ENCODE results near the gene CASZ1.

CASZ1 gene

DNA sequence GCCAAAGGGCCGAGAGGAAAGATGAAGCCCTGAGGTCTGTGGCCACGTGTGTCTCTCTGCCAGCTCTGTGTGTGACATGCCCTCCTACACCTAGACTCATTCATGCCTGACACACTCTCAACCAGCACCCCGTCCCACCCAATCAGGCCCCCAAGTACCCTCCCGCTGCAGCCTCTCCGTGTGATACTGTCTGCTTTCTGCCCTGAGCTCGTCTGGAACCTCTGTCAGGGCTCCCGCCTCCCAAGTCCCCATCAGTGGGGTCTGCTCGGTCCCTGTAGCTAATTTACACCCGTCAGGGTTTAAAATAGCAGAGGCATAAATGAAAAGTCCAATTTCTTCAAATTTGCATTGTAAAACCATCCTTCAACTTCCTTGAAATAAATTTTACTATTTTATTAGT, 20.7 kb downstream of the CASZ1 start:
- DNase-seq (ENCODE audit: low spot score): no peak

DNA sequence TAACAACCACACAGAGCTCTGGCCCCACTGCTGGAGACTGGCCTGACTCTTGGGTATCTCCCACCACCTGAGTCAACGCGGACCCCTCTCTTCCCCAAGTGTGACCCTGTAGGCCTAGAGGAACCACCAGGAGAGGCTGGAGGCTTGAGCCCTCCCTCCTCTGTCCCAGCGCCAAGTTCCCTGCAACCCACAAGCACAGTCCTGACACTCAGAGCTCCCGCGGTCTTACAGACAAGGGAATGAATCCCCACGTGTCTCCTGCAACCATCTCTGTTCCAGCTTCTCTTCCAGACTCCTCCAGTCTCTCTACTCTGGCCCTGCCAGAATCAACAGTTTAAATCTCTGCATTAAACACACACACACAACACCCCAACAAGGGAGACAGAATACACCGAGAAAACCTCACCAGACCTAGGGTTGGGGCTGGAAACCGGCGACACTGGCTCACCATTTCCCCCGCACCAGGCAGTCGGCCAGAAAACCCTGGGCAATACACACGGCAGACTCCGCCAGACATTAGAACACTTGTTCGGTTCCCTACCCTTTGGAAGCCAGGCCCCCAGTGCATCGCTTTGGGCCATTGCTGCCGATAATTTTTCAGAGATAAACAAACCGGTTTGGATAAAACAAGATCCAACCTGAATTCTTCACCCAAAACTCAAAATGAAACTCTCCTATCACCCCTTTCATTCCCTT, 21.7 kb downstream of the CASZ1 start:
- DNase-seq (ENCODE audit: low spot score): no peak

DNA sequence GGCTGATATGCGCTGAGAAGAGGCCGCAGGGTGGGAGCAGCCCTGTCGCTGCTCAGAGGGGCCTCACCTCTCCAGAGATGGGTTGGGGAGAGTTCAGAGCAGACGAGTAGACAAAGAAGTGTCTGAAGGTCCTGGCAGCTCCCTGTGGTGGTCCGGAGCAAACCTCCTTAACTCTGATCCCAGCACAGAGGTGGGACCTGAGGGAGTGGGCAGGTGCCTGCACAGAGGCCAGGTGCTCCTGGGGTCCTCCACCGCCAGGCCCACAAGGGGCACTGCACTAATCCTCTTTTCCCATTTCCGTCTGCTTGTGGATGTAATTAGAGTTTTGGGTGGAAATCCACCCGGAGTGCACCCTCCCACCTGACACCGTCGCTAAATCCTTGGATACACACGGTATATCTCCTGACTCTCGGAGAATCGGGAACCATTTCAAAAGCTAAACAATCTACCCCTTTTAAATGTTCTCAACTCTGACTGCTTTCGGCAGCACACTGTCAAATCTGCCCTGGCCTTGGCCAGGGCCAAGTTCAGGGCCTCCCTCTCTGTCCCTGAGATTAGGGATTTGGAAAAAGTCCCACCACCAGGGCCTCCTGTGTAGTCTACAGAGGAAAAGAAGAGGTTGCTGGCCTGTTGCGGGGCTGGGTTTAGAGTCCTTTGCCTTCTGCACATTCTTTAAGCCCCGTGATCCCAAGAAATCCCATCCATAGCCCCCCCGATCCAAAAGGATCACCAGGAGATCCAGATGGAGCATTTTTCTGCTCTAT, 22.4 kb downstream of the CASZ1 start:
- no peak for DNase-seq (ENCODE audit: low spot score)

DNA sequence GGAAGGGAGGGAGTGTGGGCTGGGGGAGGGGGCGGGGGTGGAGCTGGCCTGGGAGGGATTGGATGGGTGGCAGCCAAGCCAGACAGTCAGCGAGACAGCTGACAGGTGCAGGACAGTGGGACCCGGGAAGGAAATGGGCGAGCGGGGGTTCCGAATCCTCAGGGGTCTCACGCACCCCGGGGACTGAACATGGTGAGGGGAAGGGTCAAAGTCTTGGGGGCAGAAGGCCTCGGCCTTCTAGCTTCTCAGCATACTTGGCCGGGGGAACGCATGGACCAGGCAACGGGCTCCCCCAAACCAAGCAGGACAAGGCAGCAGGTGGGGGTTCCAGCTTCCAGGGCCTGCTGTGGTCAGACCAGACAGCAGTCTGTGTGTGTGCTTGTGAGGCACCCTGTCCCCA, 23.1 kb downstream of the CASZ1 start:
- DNase-seq (ENCODE audit: low spot score): no peak

DNA sequence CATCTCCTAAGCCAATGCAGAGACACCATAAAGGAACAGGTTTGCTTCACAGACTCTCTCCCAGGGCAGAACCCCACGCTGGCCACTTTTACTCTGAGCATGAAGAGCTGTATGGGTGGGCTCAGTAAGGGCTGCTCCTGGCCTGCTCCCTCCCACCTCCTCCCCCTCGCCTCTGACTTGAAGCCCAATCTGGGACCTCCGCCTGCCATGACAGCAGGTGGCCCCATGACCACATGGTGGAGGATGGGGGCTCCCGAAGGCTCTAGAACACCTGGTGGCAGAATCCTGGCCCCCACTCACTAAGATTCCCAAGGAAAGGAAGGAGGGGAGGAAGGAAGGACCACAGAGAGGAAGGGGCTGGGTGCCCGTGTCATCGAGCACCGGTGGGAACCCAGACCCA, 23.7 kb downstream of the CASZ1 start:
- DNase-seq (ENCODE audit: low spot score): no peak

DNA sequence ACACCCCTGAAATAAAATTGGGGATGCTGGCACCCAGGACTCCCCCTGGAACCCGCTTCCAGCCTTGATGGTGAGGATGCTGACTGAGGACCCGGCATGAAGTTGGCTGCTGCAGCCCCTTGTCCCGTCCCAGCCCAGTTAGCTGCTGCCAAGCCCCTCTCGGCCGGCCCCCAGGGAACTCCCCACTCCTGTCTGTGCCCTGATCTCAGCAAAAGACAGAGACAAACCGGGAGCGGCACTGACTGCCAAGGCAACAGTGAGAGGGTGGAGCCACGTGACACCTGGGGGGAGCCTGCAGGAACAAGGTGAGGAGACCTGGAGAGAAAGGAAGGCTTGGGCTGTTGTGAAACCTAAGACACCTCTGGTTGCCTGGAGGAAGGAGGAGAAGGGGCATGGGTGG, 24.7 kb downstream of the CASZ1 start:
- no peak for DNase-seq (ENCODE audit: low spot score)

DNA sequence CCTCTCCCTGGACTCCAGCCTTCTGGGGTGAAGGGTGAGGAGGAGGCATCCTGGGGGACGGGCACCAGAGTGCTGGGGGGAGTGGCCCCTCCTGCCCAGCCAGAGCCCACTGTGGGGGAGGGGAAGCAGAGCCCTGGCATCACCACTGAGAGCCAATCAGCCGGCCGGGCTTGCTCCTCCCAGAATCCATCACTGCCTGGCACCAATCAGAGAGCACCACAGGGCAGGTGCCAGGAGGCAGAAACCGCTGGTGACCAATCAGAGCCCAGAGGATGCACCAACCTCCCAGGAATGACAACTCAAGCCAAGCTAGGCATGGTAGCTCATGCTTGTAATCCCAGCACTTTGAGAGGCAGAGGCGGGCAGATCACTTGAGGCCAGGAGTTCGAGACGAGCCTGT, 27.9 kb downstream of the CASZ1 start:
- no peak for DNase-seq (ENCODE audit: low spot score)

DNA sequence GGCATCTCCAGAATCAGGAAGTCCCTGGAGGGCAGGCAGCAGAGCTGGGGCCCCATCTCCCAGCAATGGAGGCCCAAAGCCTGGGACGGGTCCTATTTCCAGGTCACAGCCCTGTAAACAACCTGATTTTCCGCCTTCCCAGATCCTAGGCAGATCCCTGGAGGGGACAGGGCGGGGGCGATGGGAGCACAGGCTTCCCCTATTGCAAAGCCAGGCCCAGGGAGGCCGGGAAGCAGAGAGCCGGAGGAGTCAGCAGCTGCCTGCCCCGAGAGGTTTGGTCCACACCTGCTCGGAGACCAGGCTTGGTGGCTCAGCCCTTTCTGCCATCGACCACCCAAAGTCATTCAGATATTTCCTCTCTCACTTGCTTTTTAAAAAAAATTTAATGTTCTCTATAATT, 29.2 kb downstream of the CASZ1 start:
- DNase-seq (ENCODE audit: low spot score): no peak

DNA sequence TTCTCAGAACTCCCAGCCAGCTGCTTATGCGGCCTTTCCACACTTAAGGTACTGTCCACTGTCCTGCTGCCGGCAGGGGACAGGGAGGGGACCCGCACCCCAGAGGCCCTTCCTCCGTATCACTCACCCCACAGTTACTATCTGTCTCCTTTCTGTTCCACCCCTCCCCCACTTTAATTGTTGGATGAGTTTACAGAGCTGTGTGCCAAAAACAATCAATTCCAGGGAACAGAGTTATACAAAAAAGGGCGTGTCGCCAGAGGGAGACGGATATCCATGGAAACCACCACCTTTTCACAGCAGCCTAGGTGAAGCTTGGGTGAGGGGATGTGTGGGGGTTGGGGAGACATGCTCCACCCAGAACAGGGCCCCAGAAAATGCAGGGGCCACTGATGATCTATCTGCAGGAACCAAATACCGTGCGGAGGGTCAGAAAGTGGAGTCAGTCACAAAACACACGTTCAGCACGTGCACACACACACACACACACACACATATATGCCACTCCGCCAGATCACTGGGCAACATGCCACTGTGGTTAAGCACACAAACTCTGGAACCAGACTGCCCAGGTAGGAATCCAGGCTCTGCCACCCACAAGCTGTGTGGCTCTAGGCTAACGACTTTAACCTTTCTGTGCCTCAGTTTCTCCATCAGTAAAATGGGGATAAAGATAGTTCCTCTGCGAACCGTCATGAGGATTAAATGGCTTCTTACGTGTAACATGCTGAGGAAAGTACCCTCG, 30.5 kb downstream of the CASZ1 start:
- no peak for DNase-seq (ENCODE audit: low spot score)

DNA sequence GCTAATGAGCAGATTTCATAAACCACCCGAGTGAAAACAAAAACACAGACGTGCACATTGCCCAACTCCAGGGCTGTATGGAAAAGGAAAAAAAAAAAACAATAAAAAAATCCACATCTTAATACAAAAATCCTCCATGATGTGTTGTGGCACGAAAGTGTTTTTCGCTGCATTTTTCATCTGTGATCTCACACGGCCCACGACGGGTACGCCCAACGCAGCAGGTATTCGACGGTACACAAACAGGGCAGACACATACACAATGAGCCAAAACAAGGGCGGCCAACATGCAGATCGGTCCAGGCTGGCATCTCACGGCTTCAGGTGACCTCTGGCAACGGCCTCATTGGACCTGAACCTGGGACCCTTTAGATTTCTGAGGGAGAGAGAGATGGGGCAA, 31.1 kb downstream of the CASZ1 start:
- DNase-seq (ENCODE audit: low spot score): no peak

DNA sequence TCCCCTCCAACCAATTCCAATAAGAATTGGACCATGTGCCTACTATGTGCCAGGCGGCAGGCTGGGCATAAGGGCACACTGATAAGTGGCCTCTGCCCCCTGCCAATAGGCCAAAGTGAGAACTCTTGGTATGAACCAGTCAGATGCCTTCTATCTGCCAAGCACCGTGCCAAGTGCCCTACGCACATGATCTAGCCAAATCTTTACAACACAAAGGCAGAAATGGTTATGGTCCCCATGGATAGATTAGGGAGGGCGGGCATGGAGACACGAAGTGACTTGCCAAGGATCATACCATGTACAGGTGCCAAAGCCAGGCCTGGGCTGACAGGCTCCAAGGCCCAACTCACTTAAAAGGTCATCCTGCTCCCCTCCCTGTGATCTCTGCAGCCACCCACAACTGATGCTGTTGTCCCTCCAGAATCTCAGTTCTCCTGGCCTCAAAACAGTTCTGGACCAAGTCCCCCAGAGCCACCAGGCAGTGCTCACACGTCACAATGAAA, 32.1 kb downstream of the CASZ1 start:
- no peak for DNase-seq (ENCODE audit: low spot score)

DNA sequence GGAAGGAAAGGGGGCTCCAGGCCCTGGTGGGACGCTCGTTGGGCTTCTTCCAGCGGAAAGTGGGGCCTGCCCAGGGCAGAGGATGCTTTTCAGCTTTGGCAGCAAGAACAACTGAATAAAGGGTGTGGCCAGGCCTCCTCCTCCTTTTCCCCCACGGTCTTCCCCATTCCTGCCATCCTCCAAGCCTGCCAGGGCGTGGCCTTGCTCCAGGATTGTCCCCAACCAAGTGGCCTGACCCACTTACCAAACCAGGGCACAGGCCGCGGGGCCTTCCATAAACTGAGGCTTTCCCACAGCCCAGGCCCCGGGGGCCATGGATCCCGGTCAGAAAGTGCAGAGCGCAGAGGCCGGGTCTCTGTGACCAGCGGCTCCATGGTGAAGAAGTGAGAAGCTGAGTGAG, 33.6 kb downstream of the CASZ1 start:
- no peak for DNase-seq (ENCODE audit: low spot score)

DNA sequence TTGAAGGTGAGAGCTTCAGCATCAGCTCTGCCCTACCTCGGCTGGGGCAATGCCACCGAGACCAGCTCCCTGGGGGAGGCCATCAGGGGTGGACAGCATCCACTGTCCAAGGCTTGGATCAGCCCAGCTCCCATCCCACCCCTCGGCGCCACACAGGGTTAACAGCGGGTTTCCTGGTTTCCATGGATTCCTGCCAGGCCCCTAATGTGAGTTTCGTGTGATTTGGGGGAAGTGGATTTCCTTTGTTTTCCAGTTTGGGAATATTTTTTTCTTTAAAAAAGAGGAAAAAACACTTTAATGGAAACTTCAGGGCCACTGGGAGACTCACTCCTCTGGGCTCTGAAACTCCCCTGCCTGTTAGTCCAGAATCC, 34.3 kb downstream of the CASZ1 start:
- no peak for DNase-seq (ENCODE audit: low spot score)

DNA sequence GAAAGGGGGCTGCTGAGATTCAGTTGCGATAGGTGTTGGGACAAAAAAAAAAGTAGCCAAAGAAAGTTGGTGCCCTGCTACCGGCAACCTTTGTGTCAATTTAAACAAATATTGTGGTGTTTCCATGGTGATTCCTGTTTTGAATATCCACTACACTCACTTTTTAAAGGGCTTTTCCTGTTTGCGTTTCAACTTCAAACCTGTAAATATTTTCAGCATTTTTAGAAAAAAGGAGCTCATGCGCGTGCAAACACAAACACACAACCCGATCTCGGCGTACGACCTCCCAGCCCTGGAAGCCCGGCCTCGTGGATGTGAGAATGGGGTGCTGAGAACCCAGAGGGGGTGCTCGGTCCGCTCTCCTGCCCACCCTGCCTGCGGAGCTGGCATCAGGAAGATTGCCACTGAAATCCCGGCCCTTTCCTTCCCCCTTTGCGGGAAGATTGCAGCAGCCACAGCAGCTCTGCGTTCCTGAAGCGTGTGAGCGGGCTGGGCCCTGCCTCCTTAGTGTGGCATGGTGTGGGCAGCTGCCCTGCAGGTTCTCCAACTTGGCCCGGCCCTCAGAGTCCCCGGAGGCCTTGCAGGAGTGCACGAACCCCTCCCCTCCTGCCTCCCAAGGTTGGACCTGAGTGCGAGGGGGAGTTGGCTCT, 34.8 kb downstream of the CASZ1 start:
- DNase-seq (ENCODE audit: low spot score): no peak

DNA sequence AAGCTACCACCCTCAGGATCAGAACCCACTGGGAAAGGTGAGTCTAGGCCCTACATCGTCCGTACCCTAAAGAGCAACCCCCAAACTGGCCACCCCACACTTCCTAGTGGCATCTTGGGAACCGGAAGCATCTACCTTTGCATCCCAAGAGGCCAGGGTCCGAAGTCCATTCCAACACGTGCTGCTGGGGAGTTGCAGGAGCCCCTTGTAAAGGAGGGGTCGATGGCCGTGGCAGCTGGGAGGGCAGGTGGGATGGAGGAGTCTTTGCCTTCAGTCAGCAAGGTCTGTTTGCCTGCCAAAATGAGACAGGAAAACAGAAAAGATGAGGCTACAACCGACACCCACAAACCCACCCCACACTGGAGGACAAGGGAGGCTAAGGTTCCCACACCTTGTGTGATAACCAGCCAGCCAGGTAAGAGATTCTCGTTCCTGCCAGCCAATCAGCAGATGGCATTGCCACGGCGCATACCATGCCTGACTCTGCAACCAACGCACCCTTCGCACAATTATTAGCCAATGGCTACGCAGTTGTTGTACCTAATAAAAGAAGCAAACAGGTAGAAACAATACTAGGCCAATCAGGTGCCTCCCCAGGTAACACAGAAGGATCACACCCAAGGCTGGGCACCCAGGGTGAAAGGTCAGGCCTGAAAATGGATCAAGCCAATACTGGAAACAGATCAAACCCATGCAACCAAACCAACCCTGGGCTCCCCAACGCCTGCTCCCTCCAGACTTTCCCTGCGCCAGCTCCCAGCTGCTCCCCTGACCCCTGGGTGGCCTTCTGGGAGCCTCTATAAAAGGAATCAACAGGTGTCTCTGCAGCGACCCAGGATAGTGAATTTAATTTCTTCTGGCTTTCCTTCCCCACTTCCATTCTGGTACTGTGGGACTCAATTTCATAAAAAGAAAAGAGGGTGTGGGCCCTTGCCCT, 35.6 kb downstream of the CASZ1 start:
- no peak for DNase-seq (ENCODE audit: low spot score)

DNA sequence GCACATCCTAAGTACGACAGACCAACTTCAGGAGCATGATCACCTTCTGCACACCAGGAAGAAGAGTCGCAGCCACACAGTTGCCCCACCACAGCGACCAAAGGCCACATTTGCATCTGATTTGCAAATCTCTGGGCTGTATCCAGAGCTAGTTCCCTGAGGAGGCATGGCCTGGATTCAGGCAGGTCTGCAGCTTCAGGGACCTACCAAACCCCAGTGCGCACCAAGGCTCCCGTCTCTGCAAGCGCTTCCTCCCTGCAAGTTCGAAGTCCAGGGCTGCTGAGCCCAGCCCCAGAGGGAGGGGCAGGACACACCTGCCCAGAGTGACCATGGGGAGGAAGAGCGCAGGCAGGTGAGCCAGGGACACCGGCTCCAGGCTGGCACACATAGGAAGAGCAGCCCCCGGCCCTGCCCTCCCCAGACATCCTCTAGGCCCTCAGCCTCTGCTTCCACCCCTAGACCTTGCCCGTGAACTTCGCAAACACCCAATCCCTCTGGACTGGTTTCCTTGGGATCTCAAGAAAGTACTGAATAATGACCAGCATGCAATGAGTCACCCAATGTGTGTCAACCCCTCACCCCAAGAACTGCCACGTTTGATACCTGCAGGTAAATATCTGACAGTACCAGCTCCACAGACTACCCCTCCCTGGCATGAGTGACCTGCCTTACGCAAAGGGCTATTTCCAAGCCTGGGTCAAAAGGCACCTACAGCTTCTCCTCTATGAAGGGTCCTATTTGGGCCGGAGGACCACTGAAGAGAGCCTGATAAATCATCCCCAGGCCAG, 36.8 kb downstream of the CASZ1 start:
- no peak for DNase-seq (ENCODE audit: low spot score)

DNA sequence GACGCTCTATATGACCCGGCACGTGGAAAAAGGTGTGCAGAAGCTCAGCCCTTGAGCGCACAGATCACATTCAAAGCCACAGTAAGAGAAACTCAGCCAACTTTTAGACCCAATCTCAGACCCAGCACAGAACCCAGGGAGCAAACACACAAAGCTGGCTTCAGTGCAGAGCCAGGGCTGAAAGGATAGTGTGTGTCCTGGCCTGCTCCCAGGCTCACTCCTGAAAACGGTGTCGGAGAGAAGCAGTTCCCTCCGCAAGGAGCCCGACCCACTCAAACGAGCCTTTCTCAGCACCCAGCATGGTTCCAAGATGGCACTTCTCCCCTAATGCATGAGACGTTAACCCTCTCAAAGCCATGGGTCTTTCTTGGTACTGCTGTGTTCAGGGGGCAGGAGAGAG, 39.6 kb downstream of the CASZ1 start:
- no peak for DNase-seq (ENCODE audit: low spot score)

DNA sequence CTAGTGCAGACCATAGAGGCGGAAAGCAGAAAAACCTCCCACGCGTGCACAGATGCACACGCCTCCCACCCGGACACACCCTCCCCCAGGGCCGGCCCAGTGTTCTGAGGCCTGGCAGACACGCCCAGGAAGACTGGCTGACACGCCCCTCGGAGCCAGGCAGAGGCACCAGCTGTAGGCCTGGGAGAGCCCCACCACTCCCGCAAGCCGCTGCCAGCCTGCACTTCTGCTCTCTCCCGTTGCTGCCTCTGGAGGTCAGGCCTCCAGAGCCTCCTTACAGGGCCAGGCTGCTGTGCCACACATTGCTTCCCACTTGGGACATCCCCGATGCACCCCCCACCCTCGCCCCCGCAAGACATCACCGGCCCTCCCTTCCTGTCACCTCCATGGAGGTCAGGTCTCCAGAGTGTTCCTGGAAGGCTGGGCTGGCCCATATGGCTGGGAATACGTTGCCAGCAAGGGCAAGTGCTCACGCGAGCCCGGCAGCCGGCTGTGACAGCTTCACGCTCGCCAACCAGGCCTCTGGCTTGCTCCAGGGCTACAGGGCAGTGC, 40.4 kb downstream of the CASZ1 start:
- peak; percentile 35 for DNase-seq (ENCODE audit: low spot score)

DNA sequence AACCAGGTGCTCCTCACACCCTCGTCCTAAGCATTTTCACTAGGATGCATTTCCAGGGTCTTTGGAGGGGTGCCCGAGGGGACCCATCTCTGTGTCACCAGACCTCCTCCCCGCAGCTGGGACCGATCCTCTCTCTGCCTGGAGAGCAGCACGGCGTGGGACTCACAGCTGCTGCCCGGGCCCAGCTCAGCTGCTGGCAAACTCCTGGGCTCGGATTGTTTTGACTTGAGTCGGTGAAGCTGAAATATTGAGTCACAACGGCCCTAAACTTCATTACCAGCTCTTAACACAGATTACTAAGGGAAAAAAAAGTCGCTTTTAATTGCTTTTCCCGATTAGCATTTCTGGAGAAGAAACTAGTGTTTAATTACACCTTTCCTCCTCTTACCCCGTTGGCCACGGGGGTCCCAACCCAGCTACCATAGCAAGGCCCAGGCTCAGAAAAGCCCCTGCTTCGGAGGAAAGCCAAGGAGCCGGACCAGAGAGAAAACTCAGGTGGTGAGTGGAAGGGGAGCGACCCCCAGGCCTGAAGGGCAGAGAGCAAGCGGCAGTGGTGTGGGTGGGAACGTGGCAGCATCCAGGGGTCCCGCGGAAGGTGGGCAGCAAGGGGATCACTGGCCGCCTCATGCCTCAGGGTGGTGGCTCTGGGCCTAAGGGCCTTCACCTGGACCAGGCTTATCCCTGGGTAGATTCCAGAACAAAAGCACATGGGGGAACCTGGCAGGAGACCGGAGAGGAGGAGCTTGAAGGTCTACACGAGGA, 41.7 kb downstream of the CASZ1 start:
- no peak for DNase-seq (ENCODE audit: low spot score)

DNA sequence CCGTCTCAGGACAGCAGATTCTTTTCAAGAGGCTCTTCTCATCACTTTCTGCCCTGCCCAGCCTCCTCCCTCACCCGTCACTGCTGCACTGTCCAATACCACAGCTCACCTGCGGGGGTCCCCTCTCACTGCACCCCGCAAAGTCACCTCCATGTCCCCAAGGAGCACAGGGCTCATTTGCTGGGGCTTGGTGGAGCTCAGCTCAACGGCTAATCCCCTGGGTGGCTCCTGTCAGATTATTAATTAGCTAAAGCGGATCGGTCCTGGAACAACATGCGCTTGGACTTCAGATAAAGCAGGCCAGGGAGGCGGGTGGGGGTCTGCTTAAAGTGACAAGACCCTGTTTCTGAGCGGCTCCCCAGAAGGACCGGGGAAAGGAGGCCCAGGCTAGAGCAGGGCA, 43.1 kb downstream of the CASZ1 start:
- DNase-seq (ENCODE audit: low spot score): no peak
